HepG2 (cell line): Measurements from ENCODE around the gene OTOP1. TPM values are rescaled to one million over a fixed set of nuclear protein-coding genes. Genes with fewer than 3 reads are reported as not detected.
A peak's percentile ranks its signal among the peaks of the same experiment; 100 is the strongest.
"Not testable (repeated sequence)": the region's sequence is repeated elsewhere in the genome, so short reads cannot be mapped to it uniquely, and the experiment has no call there.

Experiments
- BCL6 ChIP-seq: IDR thresholded peaks from 2 replicates; pipeline ENCODE4 v1.6.1; 2016; ENCODE audit warnings: missing genetic modification reagents, missing compliant biosample characterization
- ELF3 ChIP-seq: IDR thresholded peaks from 2 replicates; pipeline ENCODE4 v1.6.1; 2016; ENCODE audit warnings: missing genetic modification reagents, missing compliant biosample characterization
- GABPA ChIP-seq, 2 experiments: IDR thresholded peaks; 2 replicates each; pipeline ENCODE4 v1.6.1; 2011 to 2016; ENCODE audit warnings: low read depth in 2 of 2, low read length in 1 of 2, missing biosample characterization in 1 of 2, missing genetic modification characterization in 1 of 2
- HHEX ChIP-seq: IDR thresholded peaks from 2 replicates; pipeline ENCODE4 v1.6.1; 2016; ENCODE audit warnings: control low read depth
- LCORL ChIP-seq, 2 experiments: fragments of 450-650 bp in 1 of 2; sonication (generic) in 1 of 2; formaldehyde crosslinking in 1 of 2; IDR thresholded peaks; 2 replicates each; pipeline versions ENCODE4 v1.5.0 to v1.6.1; 2017 to 2020; ENCODE audit warnings: antibody characterized with exemption in 1 of 2, missing genetic modification reagents in 1 of 2
- MED8 ChIP-seq: sonication (generic); formaldehyde crosslinking; IDR thresholded peaks from 2 replicates; pipeline ENCODE4 v1.8.1; 2023; ENCODE audit warnings: mild to moderate bottlenecking, missing genetic modification reagents; ENCODE audit not compliant: insufficient replicate concordance
- MEIS2 ChIP-seq: sonication (generic); formaldehyde crosslinking; IDR thresholded peaks from 2 replicates; pipeline ENCODE4 v1.9.0; 2021; ENCODE audit warnings: mild to moderate bottlenecking, missing genetic modification reagents
- MYC ChIP-seq: sonication (generic); formaldehyde crosslinking; IDR thresholded peaks from 2 replicates; pipeline ENCODE4 v1.9.0; 2021; ENCODE audit warnings: missing genetic modification reagents, borderline replicate concordance
- NR2F6 ChIP-seq, 2 experiments: IDR thresholded peaks; 2 replicates each; pipeline ENCODE4 v1.6.1; 2016; ENCODE audit warnings: antibody characterized with exemption in 1 of 2, mild to moderate bottlenecking in 1 of 2
- SALL2 ChIP-seq: sonication (generic); formaldehyde crosslinking; IDR thresholded peaks from 2 replicates; pipeline ENCODE4 v1.8.1; 2023; ENCODE audit warnings: mild to moderate bottlenecking, missing genetic modification reagents, inconsistent platforms
- ZNF644 ChIP-seq: IDR thresholded peaks from 2 replicates; pipeline ENCODE4 v1.6.1; 2016; ENCODE audit warnings: low read depth
- ZNF670 ChIP-seq: sonication (generic); formaldehyde crosslinking; IDR thresholded peaks from 2 replicates; pipeline ENCODE4 v1.8.0; 2022; ENCODE audit warnings: mild to moderate bottlenecking, missing genetic modification reagents, borderline replicate concordance
- polyA plus RNA-seq, 8 experiments: library from polyadenylated mRNA; depleted of rRNA in 3 of 8; stranded (reverse) in 7 of 8; unstranded in 1 of 8; fragments of >200 nt; fragmentation: Illumina TruSeq in 4 of 8; extraction: Trizol in 4 of 8; gene quantifications; 2 replicates each; pipeline versions ENCODE4 v1.2.1 to v1.2.3, GENCODE V29; 2011 to 2016; ENCODE audit warnings: low read depth in 4 of 8, missing spikeins in 1 of 8, mixed read lengths in 1 of 8; ENCODE audit not compliant: insufficient read depth in 1 of 8
- total RNA-seq, 5 experiments: library from RNA; depleted of rRNA; stranded (reverse); fragments of >200 nt; fragmentation: Illumina TruSeq; extraction: Trizol; gene quantifications; 2 replicates each; pipeline ENCODE4 v1.2.3, GENCODE V29; 2016; ENCODE audit warnings: low read depth in 1 of 5
- TF ChIP-seq, protein P1 (sequence below): IDR thresholded peaks from 2 replicates; pipeline ENCODE4 v1.6.1; 2018; ENCODE audit warnings: missing genetic modification reagents, mild to moderate bottlenecking, missing compliant biosample characterization
- TF ChIP-seq, protein P2 (sequence below): sonication (generic); formaldehyde crosslinking; IDR thresholded peaks from 2 replicates; pipeline ENCODE4 v1.5.0; 2020; ENCODE audit warnings: mild to moderate bottlenecking, missing genetic modification reagents
- TF ChIP-seq, protein P3 (sequence below): sonication (generic); formaldehyde crosslinking; conservative IDR thresholded peaks from 2 replicates; pipeline ENCODE4 v1.4.0; 2020; ENCODE audit warnings: mild to moderate bottlenecking, missing genetic modification reagents, moderate library complexity
- TF ChIP-seq, protein P4 (sequence below): sonication (generic); formaldehyde crosslinking; IDR thresholded peaks from 2 replicates; pipeline ENCODE4 v1.4.0; 2020; ENCODE audit warnings: missing genetic modification reagents
- TF ChIP-seq, protein P5 (sequence below): sonication (generic); formaldehyde crosslinking; IDR thresholded peaks from 2 replicates; pipeline ENCODE4 v1.4.0; 2020; ENCODE audit warnings: missing genetic modification reagents, borderline replicate concordance

OTOP1 gene
- total and polyA plus RNA-seq, 2 of the 13 experiments (the other 11 are each of a cell fraction or from before 2014, with no cell fraction given): not detected

DNA sequence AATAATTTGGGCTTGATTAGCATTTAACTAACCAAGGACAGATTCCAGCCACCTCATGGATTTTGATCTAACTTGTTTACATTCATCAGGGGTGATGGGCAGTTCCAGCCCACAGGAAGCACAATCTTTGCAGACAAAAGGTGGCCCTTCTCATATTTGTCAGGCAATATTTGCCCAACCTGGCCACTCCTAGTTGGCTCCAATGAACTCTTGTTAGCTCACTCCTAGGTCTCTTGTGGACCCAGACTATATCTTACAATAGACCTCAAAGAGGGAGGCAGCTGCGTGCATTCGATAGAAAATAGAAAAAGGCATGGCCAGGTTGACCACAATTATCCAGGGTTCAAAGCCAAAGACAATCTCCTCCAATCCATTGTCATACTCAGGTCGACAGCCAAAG is 38.2 kb downstream of the OTOP1 start (continued):
- not testable (repeated sequence) for TF ChIP-seq LCORL (IDR thresholded peaks at IDR 0.05); GABPA (IDR thresholded peaks at IDR 0.05; ENCODE audit: low read depth, low read length)
- TF ChIP-seq LCORL (CRISPR knock-in tag; IDR thresholded peaks at IDR 0.05) (0 out of 2 replicates have a peak, but pooled peaks have one; percentile 39), MEIS2 (CRISPR knock-in tag) (0 out of 2 replicates have a peak, but pooled peaks have one; percentile 47), ZNF670 (0 out of 2 replicates have a peak, but pooled peaks have one; percentile 27), GABPA (CRISPR knock-in tag; IDR thresholded peaks at IDR 0.05; ENCODE audit: low read depth) (peak; percentile 58; the same call in 1 of the 2 replicates), BCL6 (CRISPR knock-in tag) (peak; percentile 50; the same call in 1 of the 2 replicates), SALL2 (0 out of 2 replicates have a peak, but pooled peaks have one; percentile 53), ELF3 (CRISPR knock-in tag) (peak; percentile 38; the same call in 1 of the 2 replicates), MED8 (CRISPR knock-in tag) (peak; percentile 36), NR2F6 (IDR thresholded peaks at IDR 0.05) (peak; percentile 49; the same call in 1 of the 2 replicates), NR2F6 (CRISPR knock-in tag; IDR thresholded peaks at IDR 0.05) (peak; percentile 76; the same call in 1 of the 2 replicates), ZNF644 (CRISPR knock-in tag) (peak; percentile 91), HHEX (CRISPR knock-in tag) (0 out of 2 replicates have a peak, but pooled peaks have one; percentile 35), MYC (CRISPR knock-in tag) (0 out of 2 replicates have a peak, but pooled peaks have one; percentile 19)
- TF ChIP-seq, protein P1, sequence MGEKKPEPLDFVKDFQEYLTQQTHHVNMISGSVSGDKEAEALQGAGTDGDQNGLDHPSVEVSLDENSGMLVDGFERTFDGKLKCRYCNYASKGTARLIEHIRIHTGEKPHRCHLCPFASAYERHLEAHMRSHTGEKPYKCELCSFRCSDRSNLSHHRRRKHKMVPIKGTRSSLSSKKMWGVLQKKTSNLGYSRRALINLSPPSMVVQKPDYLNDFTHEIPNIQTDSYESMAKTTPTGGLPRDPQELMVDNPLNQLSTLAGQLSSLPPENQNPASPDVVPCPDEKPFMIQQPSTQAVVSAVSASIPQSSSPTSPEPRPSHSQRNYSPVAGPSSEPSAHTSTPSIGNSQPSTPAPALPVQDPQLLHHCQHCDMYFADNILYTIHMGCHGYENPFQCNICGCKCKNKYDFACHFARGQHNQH: 0 out of 2 replicates have a peak, but pooled peaks have one; percentile 41
- TF ChIP-seq, protein P2, sequence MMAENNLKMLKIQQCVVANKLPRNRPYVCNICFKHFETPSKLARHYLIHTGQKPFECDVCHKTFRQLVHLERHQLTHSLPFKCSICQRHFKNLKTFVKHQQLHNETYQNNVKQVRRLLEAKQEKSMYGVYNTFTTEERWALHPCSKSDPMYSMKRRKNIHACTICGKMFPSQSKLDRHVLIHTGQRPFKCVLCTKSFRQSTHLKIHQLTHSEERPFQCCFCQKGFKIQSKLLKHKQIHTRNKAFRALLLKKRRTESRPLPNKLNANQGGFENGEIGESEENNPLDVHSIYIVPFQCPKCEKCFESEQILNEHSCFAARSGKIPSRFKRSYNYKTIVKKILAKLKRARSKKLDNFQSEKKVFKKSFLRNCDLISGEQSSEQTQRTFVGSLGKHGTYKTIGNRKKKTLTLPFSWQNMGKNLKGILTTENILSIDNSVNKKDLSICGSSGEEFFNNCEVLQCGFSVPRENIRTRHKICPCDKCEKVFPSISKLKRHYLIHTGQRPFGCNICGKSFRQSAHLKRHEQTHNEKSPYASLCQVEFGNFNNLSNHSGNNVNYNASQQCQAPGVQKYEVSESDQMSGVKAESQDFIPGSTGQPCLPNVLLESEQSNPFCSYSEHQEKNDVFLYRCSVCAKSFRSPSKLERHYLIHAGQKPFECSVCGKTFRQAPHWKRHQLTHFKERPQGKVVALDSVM (CRISPR knock-in tag): 0 out of 2 replicates have a peak, but pooled peaks have one; percentile 16
- TF ChIP-seq, protein P3, sequence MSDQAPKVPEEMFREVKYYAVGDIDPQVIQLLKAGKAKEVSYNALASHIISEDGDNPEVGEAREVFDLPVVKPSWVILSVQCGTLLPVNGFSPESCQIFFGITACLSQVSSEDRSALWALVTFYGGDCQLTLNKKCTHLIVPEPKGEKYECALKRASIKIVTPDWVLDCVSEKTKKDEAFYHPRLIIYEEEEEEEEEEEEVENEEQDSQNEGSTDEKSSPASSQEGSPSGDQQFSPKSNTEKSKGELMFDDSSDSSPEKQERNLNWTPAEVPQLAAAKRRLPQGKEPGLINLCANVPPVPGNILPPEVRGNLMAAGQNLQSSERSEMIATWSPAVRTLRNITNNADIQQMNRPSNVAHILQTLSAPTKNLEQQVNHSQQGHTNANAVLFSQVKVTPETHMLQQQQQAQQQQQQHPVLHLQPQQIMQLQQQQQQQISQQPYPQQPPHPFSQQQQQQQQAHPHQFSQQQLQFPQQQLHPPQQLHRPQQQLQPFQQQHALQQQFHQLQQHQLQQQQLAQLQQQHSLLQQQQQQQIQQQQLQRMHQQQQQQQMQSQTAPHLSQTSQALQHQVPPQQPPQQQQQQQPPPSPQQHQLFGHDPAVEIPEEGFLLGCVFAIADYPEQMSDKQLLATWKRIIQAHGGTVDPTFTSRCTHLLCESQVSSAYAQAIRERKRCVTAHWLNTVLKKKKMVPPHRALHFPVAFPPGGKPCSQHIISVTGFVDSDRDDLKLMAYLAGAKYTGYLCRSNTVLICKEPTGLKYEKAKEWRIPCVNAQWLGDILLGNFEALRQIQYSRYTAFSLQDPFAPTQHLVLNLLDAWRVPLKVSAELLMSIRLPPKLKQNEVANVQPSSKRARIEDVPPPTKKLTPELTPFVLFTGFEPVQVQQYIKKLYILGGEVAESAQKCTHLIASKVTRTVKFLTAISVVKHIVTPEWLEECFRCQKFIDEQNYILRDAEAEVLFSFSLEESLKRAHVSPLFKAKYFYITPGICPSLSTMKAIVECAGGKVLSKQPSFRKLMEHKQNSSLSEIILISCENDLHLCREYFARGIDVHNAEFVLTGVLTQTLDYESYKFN (CRISPR knock-in tag): peak; percentile 86
- TF ChIP-seq, protein P4, sequence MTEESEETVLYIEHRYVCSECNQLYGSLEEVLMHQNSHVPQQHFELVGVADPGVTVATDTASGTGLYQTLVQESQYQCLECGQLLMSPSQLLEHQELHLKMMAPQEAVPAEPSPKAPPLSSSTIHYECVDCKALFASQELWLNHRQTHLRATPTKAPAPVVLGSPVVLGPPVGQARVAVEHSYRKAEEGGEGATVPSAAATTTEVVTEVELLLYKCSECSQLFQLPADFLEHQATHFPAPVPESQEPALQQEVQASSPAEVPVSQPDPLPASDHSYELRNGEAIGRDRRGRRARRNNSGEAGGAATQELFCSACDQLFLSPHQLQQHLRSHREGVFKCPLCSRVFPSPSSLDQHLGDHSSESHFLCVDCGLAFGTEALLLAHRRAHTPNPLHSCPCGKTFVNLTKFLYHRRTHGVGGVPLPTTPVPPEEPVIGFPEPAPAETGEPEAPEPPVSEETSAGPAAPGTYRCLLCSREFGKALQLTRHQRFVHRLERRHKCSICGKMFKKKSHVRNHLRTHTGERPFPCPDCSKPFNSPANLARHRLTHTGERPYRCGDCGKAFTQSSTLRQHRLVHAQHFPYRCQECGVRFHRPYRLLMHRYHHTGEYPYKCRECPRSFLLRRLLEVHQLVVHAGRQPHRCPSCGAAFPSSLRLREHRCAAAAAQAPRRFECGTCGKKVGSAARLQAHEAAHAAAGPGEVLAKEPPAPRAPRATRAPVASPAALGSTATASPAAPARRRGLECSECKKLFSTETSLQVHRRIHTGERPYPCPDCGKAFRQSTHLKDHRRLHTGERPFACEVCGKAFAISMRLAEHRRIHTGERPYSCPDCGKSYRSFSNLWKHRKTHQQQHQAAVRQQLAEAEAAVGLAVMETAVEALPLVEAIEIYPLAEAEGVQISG: peak; percentile 61; the same call in 1 of the 2 replicates
- TF ChIP-seq, protein P5, sequence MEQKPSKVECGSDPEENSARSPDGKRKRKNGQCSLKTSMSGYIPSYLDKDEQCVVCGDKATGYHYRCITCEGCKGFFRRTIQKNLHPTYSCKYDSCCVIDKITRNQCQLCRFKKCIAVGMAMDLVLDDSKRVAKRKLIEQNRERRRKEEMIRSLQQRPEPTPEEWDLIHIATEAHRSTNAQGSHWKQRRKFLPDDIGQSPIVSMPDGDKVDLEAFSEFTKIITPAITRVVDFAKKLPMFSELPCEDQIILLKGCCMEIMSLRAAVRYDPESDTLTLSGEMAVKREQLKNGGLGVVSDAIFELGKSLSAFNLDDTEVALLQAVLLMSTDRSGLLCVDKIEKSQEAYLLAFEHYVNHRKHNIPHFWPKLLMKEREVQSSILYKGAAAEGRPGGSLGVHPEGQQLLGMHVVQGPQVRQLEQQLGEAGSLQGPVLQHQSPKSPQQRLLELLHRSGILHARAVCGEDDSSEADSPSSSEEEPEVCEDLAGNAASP: 0 out of 2 replicates have a peak, but pooled peaks have one; percentile 22
